NT2/D1 (cell line): Measurements from ENCODE around the gene CSAG2.

ENCODE experiments used
- YY1 ChIP-seq: IDR thresholded peaks from 2 replicates; pipeline ENCODE4 v1.6.1; 2011; ENCODE audit not compliant: insufficient read length, insufficient read depth
- ZNF274 ChIP-seq: IDR thresholded peaks from 2 replicates; pipeline ENCODE4 v1.6.1; 2011; ENCODE audit warnings: mild to moderate bottlenecking, low read depth, low read length

DNA sequence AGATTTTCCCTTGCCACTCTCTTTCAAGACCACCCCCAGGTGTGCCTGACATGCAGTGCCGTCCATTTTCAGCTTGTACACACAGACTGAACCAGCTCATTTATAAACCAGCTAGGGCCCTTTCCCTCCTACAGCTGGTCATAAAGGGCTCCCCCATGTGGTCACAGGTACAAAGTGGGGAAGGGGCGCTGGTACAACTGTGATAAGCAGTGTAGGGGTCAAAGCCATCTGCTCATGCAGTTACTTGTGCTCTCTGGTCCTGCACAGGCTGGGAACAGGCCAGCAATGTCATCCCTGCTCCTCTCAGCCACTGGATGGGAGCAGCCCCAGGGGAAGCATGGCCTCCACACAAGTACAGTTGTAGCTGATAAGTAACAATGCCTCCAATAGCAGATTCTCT lies 50.8 kb downstream of the CSAG2 start:
- no peak for TF ChIP-seq YY1
- no peak for TF ChIP-seq ZNF274
